ENCODE measurements around the gene FOXD2. TPM values are rescaled to one million over a fixed set of nuclear protein-coding genes. Genes with fewer than 3 reads are reported as not detected.

FOXD2 gene
- total and polyA plus RNA-seq, 2 donors (not counting 1 experiment from before 2014, with no cell fraction given): 0.24 to 0.37 TPM

DNA sequence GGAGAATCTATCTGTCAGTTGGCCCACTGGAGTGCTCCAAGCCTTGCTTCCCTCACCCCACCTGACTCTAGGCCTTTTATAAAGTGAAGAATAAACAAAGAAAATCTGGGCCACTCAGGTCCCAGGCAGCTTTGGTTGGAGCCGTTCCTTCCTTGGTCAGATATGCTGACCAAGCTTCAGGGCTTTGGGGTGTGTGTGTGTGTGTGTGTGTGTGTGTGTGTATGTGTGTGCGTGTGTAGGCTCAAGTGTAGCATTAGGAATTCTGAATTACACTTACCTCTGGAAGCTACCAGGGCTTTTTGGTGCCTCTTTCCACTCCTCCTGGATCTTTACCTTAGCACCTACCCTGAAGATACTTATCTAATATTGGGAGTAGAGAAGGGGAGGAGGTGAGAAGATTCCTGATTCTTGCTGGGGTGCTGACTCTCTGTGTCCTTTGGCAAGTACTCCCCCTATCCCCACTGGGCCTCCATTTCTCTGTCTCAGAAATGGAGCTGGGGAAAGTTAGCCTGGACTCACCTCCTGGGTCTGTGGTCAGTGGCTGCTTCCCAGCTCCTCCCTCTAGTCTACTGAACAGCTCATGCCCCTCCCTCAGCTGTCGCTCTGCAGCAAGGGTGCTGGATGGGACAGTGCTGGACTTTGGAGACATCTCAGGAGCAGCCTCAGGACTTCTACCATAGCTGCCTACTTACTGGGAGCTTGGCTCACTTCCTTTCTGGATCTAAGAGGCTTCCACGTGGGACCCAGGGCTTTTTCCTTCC is 10.8 kb downstream of the FOXD2 start:
- Histone ChIP-seq H3K79me2 (ENCODE audit: control insufficient read depth, insufficient read depth, low read length) (no peaks in the 10 kb centered on the region), H3K27me3 (replicated peaks in 1 of 4; ENCODE audit: control extremely low read depth in 1 of 4, control insufficient read depth in 3 of 4, insufficient read depth in 4 of 4, low read length in 3 of 4) (peaks cover 1 to 88% (median 63%) of the 10 kb centered on the region in 4 experiments), H3K9me3 (ENCODE audit: control extremely low read depth in 1 of 3, control insufficient read depth in 2 of 3, insufficient read depth in 1 of 3, low read length in 2 of 3) (peaks cover 0 to 50% (median 11%) of the 10 kb centered on the region in 3 donors), H3K4me3 (ENCODE audit: control extremely low read depth in 1 of 5, extremely low read depth in 1 of 5, insufficient read depth in 1 of 5, low read depth in 2 of 5, low read length in 4 of 5) (no peak overlapping the region), H3K9ac (ENCODE audit: low read length) (no peak overlapping the region), H3K4me1 (ENCODE audit: control insufficient read depth in 2 of 2, insufficient read depth in 2 of 2, low read length in 2 of 2) (peaks cover 23 to 37% of the 10 kb centered on the region in 2 donors), H3K4me2 (replicated peaks; ENCODE audit: low read depth, low read length, poor library complexity, severe bottlenecking) (no peak overlapping the region), H2AFZ (ENCODE audit: insufficient read depth, low read depth, low read length, poor library complexity, severe bottlenecking) (no peak overlapping the region), H4K20me1 (ENCODE audit: control insufficient read depth, insufficient read depth, low read length, poor library complexity, severe bottlenecking) (no peaks in the 10 kb centered on the region), H3K36me3 (replicated peaks in 1 of 2; ENCODE audit: control extremely low read depth in 1 of 2, control insufficient read depth in 1 of 2, extremely low read depth in 1 of 2, insufficient read depth in 2 of 2, low read length in 1 of 2) (no peaks in the 10 kb centered on the region), H3K27ac (ENCODE audit: low read length in 2 of 2) (no peak overlapping the region)
- intact Hi-C loops (cut with micrococcal nuclease): no loop called here
- CTCF ChIA-PET: interaction anchor here (0.9 to 2.1 kb wide), 2 partner anchors 11 to 257 kb away, joined by 3 to 10 read pairs; partner anchors contain the start of gene FOXD2
- no peak for ATAC-seq (ENCODE audit: low read depth)
- Mint-ChIP-seq H3K4me3 (no peak overlapping the region), H3K9me3 (ENCODE audit: insufficient read depth) (peaks cover 4% of the 10 kb centered on the region), H3K27me3 (peaks cover 81% of the 10 kb centered on the region), H3K4me1 (peaks cover 13% of the 10 kb centered on the region), H3K27ac (no peak overlapping the region)
- no peak for DNase-seq
- POLR2A ChIA-PET: interaction anchor here (0.6 kb wide), 1 partner anchor 10 kb away, joined by 4 read pairs; no protein-coding TSS in a partner anchor
- WGBS (ENCODE audit: insufficient coverage): 22% methylated on average over 2 of the region's 4 CpGs
- no peak for TF ChIP-seq EZH2 (IDR thresholded peaks at IDR 0.05; ENCODE audit: borderline replicate concordance, insufficient read depth, low read depth, low read length, poor library complexity, severe bottlenecking)
- TF ChIP-seq, protein P1, sequence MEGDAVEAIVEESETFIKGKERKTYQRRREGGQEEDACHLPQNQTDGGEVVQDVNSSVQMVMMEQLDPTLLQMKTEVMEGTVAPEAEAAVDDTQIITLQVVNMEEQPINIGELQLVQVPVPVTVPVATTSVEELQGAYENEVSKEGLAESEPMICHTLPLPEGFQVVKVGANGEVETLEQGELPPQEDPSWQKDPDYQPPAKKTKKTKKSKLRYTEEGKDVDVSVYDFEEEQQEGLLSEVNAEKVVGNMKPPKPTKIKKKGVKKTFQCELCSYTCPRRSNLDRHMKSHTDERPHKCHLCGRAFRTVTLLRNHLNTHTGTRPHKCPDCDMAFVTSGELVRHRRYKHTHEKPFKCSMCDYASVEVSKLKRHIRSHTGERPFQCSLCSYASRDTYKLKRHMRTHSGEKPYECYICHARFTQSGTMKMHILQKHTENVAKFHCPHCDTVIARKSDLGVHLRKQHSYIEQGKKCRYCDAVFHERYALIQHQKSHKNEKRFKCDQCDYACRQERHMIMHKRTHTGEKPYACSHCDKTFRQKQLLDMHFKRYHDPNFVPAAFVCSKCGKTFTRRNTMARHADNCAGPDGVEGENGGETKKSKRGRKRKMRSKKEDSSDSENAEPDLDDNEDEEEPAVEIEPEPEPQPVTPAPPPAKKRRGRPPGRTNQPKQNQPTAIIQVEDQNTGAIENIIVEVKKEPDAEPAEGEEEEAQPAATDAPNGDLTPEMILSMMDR (IDR thresholded peaks at IDR 0.05): no peak
